K562 (cell line): ENCODE data around the gene ASF1B. TPM values are rescaled to one million over a fixed set of nuclear protein-coding genes. Genes with fewer than 3 reads are reported as not detected.

ENCODE experiments used
- CBFA2T3 ChIP-seq: fragments of 450-650 bp; IDR thresholded peaks from 2 replicates; pipeline ENCODE4 v1.6.1; 2017
- CHD4 ChIP-seq: fragments of 200-600 bp; sonication (generic); IDR thresholded peaks from 3 replicates; pipeline ENCODE4 v1.6.1; 2012; ENCODE audit warnings: low read depth, mild to moderate bottlenecking, mixed read lengths, low read length, inconsistent platforms; ENCODE audit not compliant: insufficient read depth, insufficient replicate concordance, poor library complexity, severe bottlenecking
- E2F3 ChIP-seq: fragments of 250-450 bp; sonication (Bioruptor Pico); IDR thresholded peaks from 2 replicates; pipeline ENCODE4 v1.4.0; 2020; ENCODE audit warnings: mild to moderate bottlenecking
- HDAC2 ChIP-seq: fragments of 450-650 bp; IDR thresholded peaks from 2 replicates; pipeline ENCODE4 v1.6.1; 2016; ENCODE audit warnings: mild to moderate bottlenecking
- HIVEP1 ChIP-seq: fragments of 250-450 bp; sonication (Bioruptor Pico); IDR thresholded peaks from 2 replicates; pipeline ENCODE4 v1.4.0; 2020; ENCODE audit warnings: mild to moderate bottlenecking
- JUNB ChIP-seq: fragments of 450-650 bp; formaldehyde crosslinking; conservative IDR thresholded peaks from 2 replicates; pipeline ENCODE4 v1.4.0; 2020; ENCODE audit warnings: mild to moderate bottlenecking
- KDM1A ChIP-seq, 2 experiments: fragments of 450-650 bp; IDR thresholded peaks; 2 replicates each; pipeline ENCODE4 v1.6.1; 2016; ENCODE audit warnings: mild to moderate bottlenecking in 2 of 2
- MTA1 ChIP-seq: fragments of 450-650 bp; IDR thresholded peaks from 2 replicates; pipeline ENCODE4 v1.6.1; 2017; ENCODE audit warnings: borderline replicate concordance
- MYBL2 ChIP-seq, 2 experiments: fragments of 450-650 bp in 1 of 2; sonication (generic) in 1 of 2; formaldehyde crosslinking in 1 of 2; IDR thresholded peaks; 2 replicates each; pipeline versions ENCODE4 v1.6.1 to v1.8.1; 2017 to 2022; ENCODE audit warnings: borderline replicate concordance in 1 of 2, inconsistent platforms in 1 of 2, low read depth in 1 of 2, mild to moderate bottlenecking in 1 of 2, missing genetic modification reagents in 1 of 2, moderate library complexity in 1 of 2
- PHF20 ChIP-seq: fragments of 450-650 bp; IDR thresholded peaks from 2 replicates; pipeline ENCODE4 v1.6.1; 2018; ENCODE audit not compliant: partially characterized antibody
- PML ChIP-seq: IDR thresholded peaks from 2 replicates; pipeline ENCODE4 v1.6.1; 2012; ENCODE audit warnings: low read length, inconsistent platforms
- PYGO2 ChIP-seq: fragments of 450-650 bp; IDR thresholded peaks from 2 replicates; pipeline ENCODE4 v1.6.1; 2016; ENCODE audit warnings: mild to moderate bottlenecking, missing genetic modification characterization, moderate library complexity, missing compliant biosample characterization
- RCOR1 ChIP-seq, 2 experiments: IDR thresholded peaks; 2 replicates each; pipeline ENCODE4 v1.6.1; 2012; ENCODE audit warnings: low read depth in 2 of 2, low read length in 2 of 2, borderline replicate concordance in 1 of 2, improper control_type of control experiment in 1 of 2
- TAL1 ChIP-seq: fragments of 450-650 bp; IDR thresholded peaks from 2 replicates; pipeline ENCODE4 v1.6.1; 2016; ENCODE audit warnings: mild to moderate bottlenecking
- TFE3 ChIP-seq: fragments of 450-650 bp; formaldehyde crosslinking; IDR thresholded peaks from 2 replicates; pipeline ENCODE4 v1.4.0; 2020; ENCODE audit warnings: mild to moderate bottlenecking, mixed read lengths
- ZNF12 ChIP-seq: sonication (generic); formaldehyde crosslinking; IDR thresholded peaks from 2 replicates; pipeline ENCODE4 v1.4.0; 2020; ENCODE audit warnings: mild to moderate bottlenecking, missing genetic modification reagents
- ZNF121 ChIP-seq: sonication (generic); formaldehyde crosslinking; conservative IDR thresholded peaks from 2 replicates; pipeline ENCODE4 v1.8.0; 2022; ENCODE audit warnings: missing genetic modification reagents
- ZZZ3 ChIP-seq: fragments of 450-650 bp; IDR thresholded peaks from 2 replicates; pipeline ENCODE4 v1.6.1; 2016; ENCODE audit warnings: antibody characterized with exemption, mild to moderate bottlenecking, moderate library complexity
- polyA plus RNA-seq, 8 experiments: library from polyadenylated mRNA; depleted of rRNA in 4 of 8; stranded (reverse) in 5 of 8; unstranded in 3 of 8; fragments of >200 nt; fragmentation: Nextera tagmentation in 2 of 8; fragmentation: Illumina TruSeq in 1 of 8; extraction: Ambion mirVana in 2 of 8; extraction: Trizol in 1 of 8; gene quantifications; 2 replicates each; pipeline versions ENCODE4 v1.2.1 to v1.2.3, GENCODE V29; 2011 to 2014; ENCODE audit warnings: inconsistent platforms in 1 of 8, missing spikeins in 1 of 8
- total RNA-seq, 7 experiments: library from RNA; depleted of rRNA in 6 of 7; stranded (reverse); fragments of >200 nt in 6 of 7; fragmentation: Illumina TruSeq in 2 of 7; extraction: Trizol in 2 of 7; gene quantifications; 2 replicates each; pipeline versions ENCODE4 v1.2.1 to v1.2.3, GENCODE V29; 2011 to 2021; ENCODE audit warnings: low replicate concordance in 1 of 7
- TF ChIP-seq, protein P1 (sequence below), 2 experiments: IDR thresholded peaks; 2 replicates each; pipeline ENCODE4 v1.6.1; 2011; ENCODE audit warnings: borderline replicate concordance in 1 of 2, control low read depth in 1 of 2, low read depth in 1 of 2, low read length in 1 of 2, mild to moderate bottlenecking in 1 of 2, mixed read lengths in 1 of 2, moderate library complexity in 1 of 2; ENCODE audit not compliant: insufficient read depth in 1 of 2, insufficient read length in 1 of 2, poor library complexity in 1 of 2, severe bottlenecking in 1 of 2; ENCODE audit errors: extremely low read depth in 1 of 2
- TF ChIP-seq, protein P2 (sequence below): sonication (generic); formaldehyde crosslinking; IDR thresholded peaks from 2 replicates; pipeline ENCODE4 v1.8.0; 2022; ENCODE audit warnings: mild to moderate bottlenecking, missing genetic modification reagents
- TF ChIP-seq, protein P3 (sequence below): fragments of 250-450 bp; sonication (Bioruptor Pico); IDR thresholded peaks from 2 replicates; pipeline ENCODE4 v1.4.0; 2020; ENCODE audit warnings: mild to moderate bottlenecking, moderate library complexity, borderline replicate concordance
- TF ChIP-seq, protein P4 (sequence below): sonication (generic); formaldehyde crosslinking; IDR thresholded peaks from 2 replicates; pipeline ENCODE4 v1.8.1; 2023; ENCODE audit warnings: mild to moderate bottlenecking, missing genetic modification reagents, moderate library complexity

The ASF1B gene
- total and polyA plus RNA-seq, 9 of the 15 experiments (the other 6 are each of a cell fraction or from before 2014, with no cell fraction given), result 6.0 to 69.4 (median 53.3) TPM

DNA sequence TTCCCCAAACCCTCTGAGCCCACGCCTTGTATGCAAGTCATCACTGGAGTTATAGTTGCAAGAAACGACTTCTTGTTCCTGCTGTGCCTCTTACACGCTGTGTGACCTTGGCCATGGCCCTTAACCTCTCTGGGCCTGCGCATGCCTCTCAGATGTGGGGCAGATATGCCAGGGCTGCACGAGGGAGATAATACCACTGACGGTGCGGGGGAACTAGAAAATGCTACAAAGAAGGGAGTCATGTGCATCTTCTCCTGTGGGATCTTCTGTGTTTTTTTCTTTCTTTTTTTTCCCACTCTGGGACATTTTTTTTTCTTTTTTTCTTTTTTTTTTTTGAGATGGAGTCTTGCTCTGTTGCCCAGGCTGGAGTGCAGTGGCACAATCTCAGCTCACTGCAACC is 41.5 kb downstream of the ASF1B start (continued):
- TF ChIP-seq, protein P1, sequence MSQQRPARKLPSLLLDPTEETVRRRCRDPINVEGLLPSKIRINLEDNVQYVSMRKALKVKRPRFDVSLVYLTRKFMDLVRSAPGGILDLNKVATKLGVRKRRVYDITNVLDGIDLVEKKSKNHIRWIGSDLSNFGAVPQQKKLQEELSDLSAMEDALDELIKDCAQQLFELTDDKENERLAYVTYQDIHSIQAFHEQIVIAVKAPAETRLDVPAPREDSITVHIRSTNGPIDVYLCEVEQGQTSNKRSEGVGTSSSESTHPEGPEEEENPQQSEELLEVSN (IDR thresholded peaks at IDR 0.05; ENCODE audit: borderline replicate concordance in 1 of 2, extremely low read depth in 1 of 2, insufficient read depth in 1 of 2, insufficient read length in 1 of 2, low read depth in 1 of 2, low read length in 1 of 2, poor library complexity in 1 of 2, severe bottlenecking in 1 of 2), result no peak
- TF ChIP-seq JUNB (CRISPR knock-in tag) (no peak), ZNF12 (CRISPR knock-in tag) (no peak), PYGO2 (tag) (no peak), RCOR1 (IDR thresholded peaks at IDR 0.05; ENCODE audit: borderline replicate concordance in 1 of 2, low read depth in 2 of 2, low read length in 2 of 2) (peak in 1 of 2 experiments; percentile 67; a peak in 2 of 4 replicates), CBFA2T3 (peak; percentile 74), MYBL2 (IDR thresholded peaks at IDR 0.05; ENCODE audit: low read depth) (no peak), MYBL2 (CRISPR knock-in tag; IDR thresholded peaks at IDR 0.05; ENCODE audit: borderline replicate concordance) (no peak), E2F3 (CRISPR knock-in tag) (no peak), MTA1 (no peak), HDAC2 (peak; percentile 71; the same call in 1 of the 2 replicates), ZZZ3 (no peak), TAL1 (0 out of 2 replicates have a peak, but pooled peaks have one; percentile 15), PHF20 (peak; percentile 28), CHD4 (peak; percentile 52), HIVEP1 (CRISPR knock-in tag) (no peak), ZNF121 (CRISPR knock-in tag) (peak; percentile 16; the same call in 1 of the 2 replicates), TFE3 (CRISPR knock-in tag) (no peak), KDM1A (IDR thresholded peaks at IDR 0.05) (peak; percentile 90 to 92), PML (no peak)
- TF ChIP-seq, protein P2, sequence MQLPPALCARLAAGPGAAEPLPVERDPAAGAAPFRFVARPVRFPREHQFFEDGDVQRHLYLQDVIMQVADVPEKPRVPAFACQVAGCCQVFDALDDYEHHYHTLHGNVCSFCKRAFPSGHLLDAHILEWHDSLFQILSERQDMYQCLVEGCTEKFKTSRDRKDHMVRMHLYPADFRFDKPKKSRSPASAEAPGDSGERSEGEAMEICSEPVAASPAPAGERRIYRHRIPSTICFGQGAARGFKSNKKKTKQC, result no peak
- TF ChIP-seq, protein P3, sequence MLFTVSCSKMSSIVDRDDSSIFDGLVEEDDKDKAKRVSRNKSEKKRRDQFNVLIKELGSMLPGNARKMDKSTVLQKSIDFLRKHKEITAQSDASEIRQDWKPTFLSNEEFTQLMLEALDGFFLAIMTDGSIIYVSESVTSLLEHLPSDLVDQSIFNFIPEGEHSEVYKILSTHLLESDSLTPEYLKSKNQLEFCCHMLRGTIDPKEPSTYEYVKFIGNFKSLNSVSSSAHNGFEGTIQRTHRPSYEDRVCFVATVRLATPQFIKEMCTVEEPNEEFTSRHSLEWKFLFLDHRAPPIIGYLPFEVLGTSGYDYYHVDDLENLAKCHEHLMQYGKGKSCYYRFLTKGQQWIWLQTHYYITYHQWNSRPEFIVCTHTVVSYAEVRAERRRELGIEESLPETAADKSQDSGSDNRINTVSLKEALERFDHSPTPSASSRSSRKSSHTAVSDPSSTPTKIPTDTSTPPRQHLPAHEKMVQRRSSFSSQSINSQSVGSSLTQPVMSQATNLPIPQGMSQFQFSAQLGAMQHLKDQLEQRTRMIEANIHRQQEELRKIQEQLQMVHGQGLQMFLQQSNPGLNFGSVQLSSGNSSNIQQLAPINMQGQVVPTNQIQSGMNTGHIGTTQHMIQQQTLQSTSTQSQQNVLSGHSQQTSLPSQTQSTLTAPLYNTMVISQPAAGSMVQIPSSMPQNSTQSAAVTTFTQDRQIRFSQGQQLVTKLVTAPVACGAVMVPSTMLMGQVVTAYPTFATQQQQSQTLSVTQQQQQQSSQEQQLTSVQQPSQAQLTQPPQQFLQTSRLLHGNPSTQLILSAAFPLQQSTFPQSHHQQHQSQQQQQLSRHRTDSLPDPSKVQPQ, result no peak
- TF ChIP-seq, protein P4, sequence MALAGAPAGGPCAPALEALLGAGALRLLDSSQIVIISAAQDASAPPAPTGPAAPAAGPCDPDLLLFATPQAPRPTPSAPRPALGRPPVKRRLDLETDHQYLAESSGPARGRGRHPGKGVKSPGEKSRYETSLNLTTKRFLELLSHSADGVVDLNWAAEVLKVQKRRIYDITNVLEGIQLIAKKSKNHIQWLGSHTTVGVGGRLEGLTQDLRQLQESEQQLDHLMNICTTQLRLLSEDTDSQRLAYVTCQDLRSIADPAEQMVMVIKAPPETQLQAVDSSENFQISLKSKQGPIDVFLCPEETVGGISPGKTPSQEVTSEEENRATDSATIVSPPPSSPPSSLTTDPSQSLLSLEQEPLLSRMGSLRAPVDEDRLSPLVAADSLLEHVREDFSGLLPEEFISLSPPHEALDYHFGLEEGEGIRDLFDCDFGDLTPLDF (CRISPR knock-in tag), result no peak
